Naive thymus-derived CD4-positive, alpha-beta T cell (primary cell): Measurements from ENCODE around the gene PTK7. TPM values are rescaled to one million over a fixed set of nuclear protein-coding genes. Genes with fewer than 3 reads are reported as not detected.

Source experiments
- ATAC-seq: fragments of 150-1000 bp; cut with Tn5 transposase; 2 replicates; pipeline ENCODE4 v1.10.0; 2021; ENCODE audit warnings: mild to moderate bottlenecking, moderate library complexity
- CTCF ChIA-PET: fragments of 350-600 bp; sonication (Branson Sonifier 250); formaldehyde crosslinking; loops from one replicate; lab custom pipeline; 2021; ENCODE audit warnings: antibody characterized with exemption; lab: Charles Lee
- POLR2A ChIA-PET: fragments of 350-600 bp; sonication (Branson Sonifier 250); formaldehyde crosslinking; loops from one replicate; lab custom pipeline; 2021; ENCODE audit warnings: antibody characterized with exemption, inconsistent platforms; lab: Charles Lee
- DNase-seq, 9 donors: peaks; one replicate each; pipeline versions ENCODE4 v3.0.0 to v3.0.0-alpha.2; 2020 to 2022; ENCODE audit warnings: mixed read lengths in 1 of 9
- H3K27ac ChIP-seq: one replicate; pipeline ENCODE4 v1.7.0; 2013; ENCODE audit warnings: mild to moderate bottlenecking, low read depth, low read length, moderate library complexity
- H3K27me3 ChIP-seq, 2 donors: one replicate each; pipeline ENCODE4 v1.7.0; 2013; ENCODE audit warnings: low read length in 2 of 2, mild to moderate bottlenecking in 2 of 2, moderate library complexity in 2 of 2; ENCODE audit not compliant: control insufficient read depth in 2 of 2, insufficient read depth in 2 of 2
- H3K36me3 ChIP-seq, 3 experiments: 1 replicate in 2 of 3; 2 replicates in 1 of 3; pipeline ENCODE4 v1.7.0; 2013; ENCODE audit warnings: low read length in 3 of 3, mild to moderate bottlenecking in 3 of 3, moderate library complexity in 1 of 3; ENCODE audit not compliant: insufficient read depth in 3 of 3, control insufficient read depth in 2 of 3
- H3K4me1 ChIP-seq, 2 donors: one replicate each; pipeline ENCODE4 v1.7.0; 2013; ENCODE audit warnings: low read length in 2 of 2, mild to moderate bottlenecking in 2 of 2, moderate library complexity in 1 of 2; ENCODE audit not compliant: control insufficient read depth in 2 of 2, insufficient read depth in 2 of 2
- H3K4me3 ChIP-seq: 2 replicates; pipeline ENCODE4 v1.7.0; 2013; ENCODE audit warnings: mild to moderate bottlenecking, low read length
- H3K9me3 ChIP-seq, 3 experiments: 1 replicate in 2 of 3; 2 replicates in 1 of 3; pipeline ENCODE4 v1.7.0; 2013; ENCODE audit warnings: low read length in 3 of 3; ENCODE audit not compliant: control insufficient read depth in 2 of 3
- H3K27ac Mint-ChIP-seq, 9 donors: one replicate each; pipeline ENCODE4 v1.8.0; 2020 to 2022; ENCODE audit warnings: mixed read lengths in 9 of 9, mild to moderate bottlenecking in 8 of 9, moderate library complexity in 5 of 9, inconsistent platforms in 2 of 9
- H3K27me3 Mint-ChIP-seq, 5 donors: one replicate each; pipeline ENCODE4 v1.8.0; 2021 to 2022; ENCODE audit warnings: mixed read lengths in 5 of 5, mild to moderate bottlenecking in 1 of 5
- H3K36me3 Mint-ChIP-seq, 5 donors: one replicate each; pipeline ENCODE4 v1.8.0; 2020 to 2022; ENCODE audit warnings: mixed read lengths in 5 of 5, mild to moderate bottlenecking in 3 of 5, inconsistent platforms in 1 of 5
- H3K4me1 Mint-ChIP-seq, 7 donors: one replicate each; pipeline ENCODE4 v1.8.0; 2020 to 2022; ENCODE audit warnings: mixed read lengths in 7 of 7, mild to moderate bottlenecking in 3 of 7, inconsistent platforms in 1 of 7
- H3K4me3 Mint-ChIP-seq, 10 donors: one replicate each; pipeline ENCODE4 v1.8.0; 2020 to 2022; ENCODE audit warnings: mild to moderate bottlenecking in 10 of 10, mixed read lengths in 10 of 10, moderate library complexity in 6 of 10, inconsistent platforms in 2 of 10
- H3K9me3 Mint-ChIP-seq, 11 donors: one replicate each; pipeline ENCODE4 v1.8.0; 2020 to 2022; ENCODE audit warnings: mixed read lengths in 11 of 11, mild to moderate bottlenecking in 4 of 11, inconsistent platforms in 1 of 11, moderate library complexity in 1 of 11
- intact Hi-C, 2 donors: fragments of 100-400 bp; cut with micrococcal nuclease; formaldehyde crosslinking; loops; one replicate each; pipeline ENCODE4 v1.15.1; 2023
- polyA plus RNA-seq, 2 donors: library from polyadenylated mRNA; unstranded; fragments of 300-500 nt; fragmentation: Illumina TruSeq; gene quantifications; one replicate each; pipeline ENCODE4 v1.2.3, GENCODE V29; 2021
- total RNA-seq, 6 experiments: library from RNA in 5 of 6; stranded (reverse) in 5 of 6; gene quantifications; 1 replicate in 5 of 6; 2 replicates in 1 of 6; pipeline ENCODE4 v1.2.3 and lab custom pipeline; 2021 to 2026

Gene PTK7
- total and polyA plus RNA-seq, 7 experiments from 2014 or later, result 0.31 to 3.5 (median 1.2) TPM

- ChIA-PET CTCF (interaction anchor here (0.7 to 1.1 kb wide), 3 partner anchors 32 to 117 kb away, joined by 4 to 5 read pairs (median 4); partner anchors contain the start of gene RRP36), POLR2A (interaction anchor here (0.6 to 4.3 kb wide), 17 partner anchors 8 to 554 kb away, joined by 3 to 37 read pairs (median 4); partner anchors contain the start of genes CNPY3, KLHDC3, MEA1 and PEX6)
- Histone ChIP-seq H3K9me3 (no peaks in the 10 kb centered on the region), H3K27me3 (no peaks in the 10 kb centered on the region), H3K4me3 (peak overlapping the region; percentile 70), H3K36me3 (peaks cover 0 to 39% (median 4%) of the 10 kb centered on the region in 3 experiments), H3K27ac (peak overlapping the region; percentile 89), H3K4me1 (peaks cover 8 to 17% of the 10 kb centered on the region in 2 donors)
- intact Hi-C loops, result loop anchor here (1.0 to 10.0 kb wide), 9 partner anchors 32 to 1318 kb away; partner anchors contain the start of genes CNPY3 (in 2 of the 2), KLHDC3 (in 2 of the 2), PEX6 (in 2 of the 2) and PPP2R5D (in 2 of the 2)
- Mint-ChIP-seq H3K4me1 (peaks cover 31 to 51% (median 43%) of the 10 kb centered on the region in 7 donors), H3K9me3 (no peaks in the 10 kb centered on the region), H3K27ac (peak overlapping the region; percentile 92 to 99 (median 97)), H3K4me3 (peak overlapping the region; percentile 86 to 99 (median 94)), H3K27me3 (no peaks in the 10 kb centered on the region), H3K36me3 (peaks cover 0 to 28% (median 7%) of the 10 kb centered on the region in 5 donors)
- ATAC-seq (peak; percentile 22), DNase-seq (peak in 2 of 9 donors; percentile 8 to 30)
Measured at GRCh38 chr6:43052842-43053544, 23.1 kb upstream of the PTK7 start.

- ChIA-PET POLR2A (interaction anchor here (0.6 to 4.3 kb wide), 21 partner anchors 9 to 553 kb away, joined by 3 to 37 read pairs (median 4); partner anchors contain the start of genes CNPY3, KLHDC3, MEA1 and PEX6), CTCF (interaction anchor here (1.0 to 1.2 kb wide), 5 partner anchors 29 to 124 kb away, joined by 3 to 5 read pairs (median 4); partner anchors contain the start of genes KLHDC3 and RRP36)
- ATAC-seq, result peak; percentile 99
- H3K36me3 ChIP-seq, result peaks cover 0 to 36% (median 4%) of the 10 kb centered on the region in 3 experiments
- Mint-ChIP-seq H3K36me3 (peaks cover 0 to 28% (median 7%) of the 10 kb centered on the region in 5 donors), H3K27me3 (no peaks in the 10 kb centered on the region), H3K4me3 (peak within 1 kb of the TSS; percentile 86 to 99 (median 94)), H3K9me3 (no peaks in the 10 kb centered on the region), H3K27ac (peak within 1 kb of the TSS; percentile 92 to 99 (median 97)), H3K4me1 (peaks cover 37 to 58% (median 50%) of the 10 kb centered on the region in 7 donors)
- peak within 1 kb of the TSS; percentile 70 for H3K4me3 ChIP-seq
- H3K27ac ChIP-seq, result peak within 1 kb of the TSS; percentile 89
- H3K4me1 ChIP-seq, result peaks cover 8 to 24% of the 10 kb centered on the region in 2 donors
- no peaks in the 10 kb centered on the region for H3K9me3 ChIP-seq
- no peaks in the 10 kb centered on the region for H3K27me3 ChIP-seq
- intact Hi-C loops, result loop anchor here (1.0 to 10.0 kb wide), 9 partner anchors 32 to 1319 kb away; partner anchors contain the start of genes CNPY3 (in 2 of the 2), KLHDC3 (in 2 of the 2), PEX6 (in 2 of the 2) and PPP2R5D (in 2 of the 2)
- DNase-seq, result peak; percentile 72 to 90 (median 88)
Measured at GRCh38 chr6:43053545-43054205, 22.4 kb upstream of the PTK7 start, which contains the start of gene CUL7. Gene CUL7 (minus strand): TSS chr6:43053851. CDS start chr6:43052788, 1,063 bp downstream.

- CTCF ChIA-PET, result interaction anchor here (1.0 to 1.2 kb wide), 5 partner anchors 29 to 124 kb away, joined by 3 to 5 read pairs (median 4); partner anchors contain the start of genes KLHDC3 and RRP36
- H3K4me3 Mint-ChIP-seq, result peak overlapping the region; percentile 86 to 99 (median 94)
- H3K4me1 Mint-ChIP-seq, result peaks cover 38 to 64% (median 56%) of the 10 kb centered on the region in 7 donors
- ATAC-seq, result no peak
- peak overlapping the region; percentile 92 to 99 (median 97) for H3K27ac Mint-ChIP-seq
- peaks cover 0 to 24% (median 8%) of the 10 kb centered on the region in 5 donors for H3K36me3 Mint-ChIP-seq
- H3K27me3 Mint-ChIP-seq, result no peaks in the 10 kb centered on the region
- Histone ChIP-seq H3K27ac (peak overlapping the region; percentile 89), H3K4me1 (peaks cover 8 to 24% of the 10 kb centered on the region in 2 donors), H3K4me3 (peak overlapping the region; percentile 70), H3K36me3 (peaks cover 0 to 34% (median under 1%) of the 10 kb centered on the region in 3 experiments), H3K9me3 (no peaks in the 10 kb centered on the region), H3K27me3 (no peaks in the 10 kb centered on the region)
- POLR2A ChIA-PET, result interaction anchor here (0.6 to 4.3 kb wide), 19 partner anchors 9 to 462 kb away, joined by 3 to 37 read pairs (median 4); partner anchors contain the start of genes CNPY3, KLHDC3, MEA1 and PEX6
- no peak for DNase-seq
- intact Hi-C loops, result loop anchor here (5.0 to 10.0 kb wide), 3 partner anchors 460 to 1320 kb away; partner anchors contain the start of genes LRRC73 (in 1 of the 2), POLR1C (in 1 of the 2), TFEB (in 1 of the 2) and YIPF3 (in 1 of the 2)
- H3K9me3 Mint-ChIP-seq, result no peaks in the 10 kb centered on the region
Measured at GRCh38 chr6:43054206-43054943, 21.7 kb upstream of the PTK7 start.

GRCh38 chr6:43055966-43056365, 20.1 kb upstream of the PTK7 start:
- ATAC-seq, result no peak

GRCh38 chr6:43058531-43058930, 17.6 kb upstream of the PTK7 start:
- DNase-seq (no peak), ATAC-seq (no peak)
- Mint-ChIP-seq H3K36me3 (peaks cover 7 to 35% (median 11%) of the 10 kb centered on the region in 5 donors), H3K4me3 (peak overlapping the region; percentile 88 to 100 (median 96)), H3K9me3 (no peaks in the 10 kb centered on the region), H3K27ac (peak overlapping the region; percentile 95 to 100 (median 99)), H3K27me3 (no peaks in the 10 kb centered on the region), H3K4me1 (peaks cover 33 to 57% (median 52%) of the 10 kb centered on the region in 7 donors)
- ChIA-PET CTCF (no interaction called here), POLR2A (interaction anchor here (0.9 to 3.6 kb wide), 11 partner anchors 26 to 494 kb away, joined by 3 to 33 read pairs (median 7); partner anchors contain the start of genes CNPY3, KLHDC3, MEA1 and PEX6)
- intact Hi-C loops, result loop anchor here (2.0 to 10.0 kb wide), 5 partner anchors 36 to 1324 kb away; partner anchors contain the start of genes LRRC73 (in 1 of the 2), POLR1C (in 1 of the 2), TBCC (in 1 of the 2) and TFEB (in 1 of the 2)
- H3K4me3 ChIP-seq, result peak overlapping the region; percentile 80
- peaks cover 0 to 27% of the 10 kb centered on the region in 2 donors for H3K4me1 ChIP-seq
- peak overlapping the region; percentile 88 for H3K27ac ChIP-seq
- H3K27me3 ChIP-seq, result no peaks in the 10 kb centered on the region
- no peaks in the 10 kb centered on the region for H3K9me3 ChIP-seq
- peaks cover 0 to 27% (median 0%) of the 10 kb centered on the region in 3 experiments for H3K36me3 ChIP-seq

More at GRCh38 chr6:43055966-43056365, 20.1 kb upstream of the PTK7 start:
- Histone ChIP-seq H3K27me3 (no peaks in the 10 kb centered on the region), H3K9me3 (no peaks in the 10 kb centered on the region), H3K4me3 (no peak overlapping the region), H3K4me1 (peaks cover 8 to 33% of the 10 kb centered on the region in 2 donors), H3K27ac (no peak overlapping the region), H3K36me3 (peaks cover 0 to 23% (median 0%) of the 10 kb centered on the region in 3 experiments)
- no peaks in the 10 kb centered on the region for H3K9me3 Mint-ChIP-seq
- H3K27me3 Mint-ChIP-seq, result no peaks in the 10 kb centered on the region
- peaks cover 40 to 74% (median 63%) of the 10 kb centered on the region in 7 donors for H3K4me1 Mint-ChIP-seq
- no peak for DNase-seq
- peak overlapping the region in 4 of 10 donors; percentile 7 to 69 (median 48) for H3K4me3 Mint-ChIP-seq
- intact Hi-C loops, result loop anchor here (10.0 kb wide), 2 partner anchors 459 to 1321 kb away; partner anchors contain the start of genes LRRC73 (in 1 of the 2), POLR1C (in 1 of the 2), TFEB (in 1 of the 2) and YIPF3 (in 1 of the 2)
- POLR2A ChIA-PET, result interaction anchor here (0.6 to 4.3 kb wide), 6 partner anchors 35 to 126 kb away, joined by 3 to 37 read pairs (median 18); partner anchors contain the start of genes CNPY3, KLHDC3, MEA1 and PPP2R5D
- CTCF ChIA-PET, result interaction anchor here (0.5 to 0.6 kb wide), 2 partner anchors 9 to 21 kb away, joined by 3 to 4 read pairs; no protein-coding TSS in a partner anchor
- peaks cover 0 to 17% (median 13%) of the 10 kb centered on the region in 5 donors for H3K36me3 Mint-ChIP-seq
- peak overlapping the region in 6 of 9 donors; percentile 7 to 79 (median 46) for H3K27ac Mint-ChIP-seq
